ENCODE measurements around the gene RBM38.
"Not testable (repeated sequence)": the region's sequence is repeated elsewhere in the genome, so short reads cannot be mapped to it uniquely, and the experiment has no call there.

The RBM38 gene

DNA sequence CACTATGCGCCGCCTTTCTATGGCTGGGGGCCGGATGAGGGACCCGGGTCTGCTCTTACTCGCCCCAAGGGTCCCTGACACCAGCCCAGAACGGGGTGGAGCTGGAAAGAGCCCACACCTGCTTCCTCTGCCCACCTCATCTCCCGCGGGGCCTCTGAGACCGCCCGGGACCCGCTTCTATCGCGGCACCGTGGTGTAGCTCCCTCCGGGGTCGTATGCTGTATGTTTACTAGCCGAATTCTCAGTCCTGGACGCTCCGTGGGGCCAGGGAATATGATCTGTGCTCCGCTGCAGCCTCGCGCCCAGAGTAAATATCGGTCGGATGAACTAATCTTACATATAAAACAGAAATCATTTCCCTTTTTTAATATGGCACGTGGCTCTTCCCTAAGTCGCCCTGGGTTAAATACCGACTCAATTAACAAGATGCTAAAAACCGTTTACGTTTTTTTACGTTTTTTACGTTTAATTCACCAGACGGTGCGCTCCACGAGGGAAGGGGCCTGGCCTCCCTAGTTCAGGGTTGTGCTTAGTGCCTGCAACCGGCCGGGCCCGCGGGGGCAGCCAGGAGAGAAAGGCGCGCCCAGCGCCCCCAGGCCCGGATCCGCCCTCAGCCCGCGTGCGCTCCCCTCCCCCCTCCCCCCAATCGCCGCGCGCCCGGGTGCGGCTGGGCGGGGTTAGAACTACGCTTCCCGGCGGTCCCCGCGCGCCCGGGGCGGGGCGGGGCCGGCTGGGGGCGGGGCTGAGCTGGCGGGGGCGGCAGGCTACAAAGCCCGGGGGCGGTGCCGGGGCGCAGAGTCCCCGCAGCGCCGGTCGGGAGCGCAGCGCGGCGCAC lies at the start of gene RBM38:
Gene RBM38 (plus strand): TSS at position 793 of the 835 bp plus-strand sequence. CDS start 186 bp downstream, outside the sequence.
- DNase-seq = peak; percentile 95

DNA sequence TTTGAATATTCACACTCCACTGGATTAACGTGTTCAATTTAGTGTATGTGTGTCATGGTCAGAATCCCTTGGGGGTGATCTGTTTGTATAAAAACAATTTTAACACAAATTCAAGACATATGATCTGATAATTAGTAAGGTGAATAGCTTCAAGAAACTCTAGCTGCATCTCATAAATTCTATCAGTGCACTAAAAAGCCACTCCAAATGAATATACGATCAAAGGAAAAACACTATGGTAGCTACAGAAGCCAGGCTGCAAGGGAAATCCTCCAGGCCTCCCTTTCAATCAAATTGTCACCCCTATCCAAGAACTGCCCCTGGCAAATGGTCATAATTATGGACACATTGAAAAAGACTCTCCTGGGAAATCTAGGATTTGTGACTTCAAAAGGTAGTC lies 49.5 kb upstream of the RBM38 start:
- no peak for DNase-seq

DNA sequence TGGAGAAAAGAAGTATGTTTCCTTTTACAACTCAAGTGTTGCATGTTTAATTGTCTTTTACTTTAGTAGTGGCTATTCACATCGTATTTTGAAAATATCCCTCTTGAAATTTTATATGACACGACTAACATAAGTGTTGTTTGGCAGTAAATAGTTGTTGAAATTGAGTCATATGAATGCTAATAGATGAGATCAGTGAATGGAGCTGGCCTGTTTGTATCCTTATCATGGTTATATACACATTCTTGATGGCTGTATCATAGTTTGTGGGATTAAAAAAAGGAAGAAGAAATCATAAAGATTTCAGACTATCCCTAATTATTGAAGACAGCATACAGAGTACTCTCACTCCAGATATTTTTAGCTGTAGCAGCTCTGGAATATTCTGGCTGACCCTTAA lies 48.4 kb upstream of the RBM38 start:
- DNase-seq = no peak

DNA sequence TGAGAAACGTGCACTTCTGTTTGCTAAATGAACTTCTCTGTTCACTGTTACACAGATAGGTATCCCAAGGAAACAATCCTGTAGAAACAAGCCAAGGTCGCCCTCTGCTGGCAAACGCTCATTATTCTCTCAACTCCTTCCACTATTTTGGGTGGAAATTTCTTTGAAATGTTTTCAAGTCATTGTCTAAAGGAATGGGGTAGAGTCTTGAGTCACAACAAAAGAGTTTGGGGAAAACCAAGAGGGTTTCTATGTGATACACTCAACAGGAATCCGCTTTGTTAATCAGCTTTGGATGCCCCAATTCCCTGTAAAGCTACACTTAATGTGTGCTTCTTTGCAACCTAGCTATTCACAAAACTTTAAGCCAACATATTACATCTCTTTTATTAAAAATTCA lies 44.7 kb upstream of the RBM38 start:
- DNase-seq = no peak

DNA sequence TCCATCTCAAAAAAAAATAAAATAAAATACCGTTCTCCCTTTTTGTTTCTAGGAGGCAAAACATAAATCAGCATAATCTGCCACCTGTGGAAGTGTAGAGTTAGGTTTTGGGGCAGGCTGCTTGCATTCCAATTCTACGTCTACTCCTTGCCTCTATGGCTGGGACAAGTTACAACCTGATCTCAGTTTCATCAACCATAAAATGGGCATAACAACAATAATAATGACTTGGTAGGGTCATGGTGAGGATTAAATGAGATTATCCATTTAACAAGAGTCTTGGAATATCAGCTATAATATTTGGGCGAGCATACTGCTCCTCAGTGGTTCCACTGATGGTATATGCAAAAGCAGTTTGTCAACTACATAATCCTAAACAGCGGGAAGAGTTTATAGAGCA lies 43.8 kb upstream of the RBM38 start:
- DNase-seq = no peak

DNA sequence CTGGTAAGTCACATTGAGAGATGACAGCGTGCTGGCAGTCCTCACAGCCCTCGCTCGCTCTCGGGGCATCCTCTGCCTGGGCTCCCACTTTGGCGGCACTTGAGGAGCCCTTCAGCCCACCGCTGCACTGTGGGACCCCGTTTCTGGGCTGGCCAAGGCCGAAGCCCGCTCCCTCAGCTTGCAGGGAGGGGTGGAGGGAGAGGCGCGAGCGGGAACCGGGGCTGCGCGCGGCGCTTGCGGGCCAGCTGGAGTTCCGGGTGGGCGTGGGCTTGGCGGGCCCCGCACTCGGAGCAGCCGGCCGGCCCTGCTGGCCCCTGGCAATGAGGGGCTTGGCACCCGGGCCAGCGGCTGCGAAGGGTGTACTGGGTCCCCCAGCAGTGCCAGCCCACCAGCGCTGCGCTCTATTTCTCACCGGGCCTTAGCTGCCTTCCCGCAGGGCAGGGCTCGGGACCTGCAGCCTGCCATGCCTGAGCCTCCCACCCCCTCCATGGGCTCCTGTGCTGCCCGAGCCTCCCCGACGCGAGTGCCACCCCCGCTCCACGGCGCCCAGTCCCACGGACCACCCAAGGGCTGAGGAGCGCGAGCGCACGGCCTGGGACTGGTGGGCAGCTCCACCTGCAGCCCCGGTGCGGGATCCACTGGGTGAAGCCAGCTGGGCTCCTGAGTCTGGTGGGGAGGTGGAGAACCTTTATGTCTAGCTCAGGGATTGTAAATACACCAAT lies 42.8 kb upstream of the RBM38 start:
- DNase-seq = not testable (repeated sequence)

DNA sequence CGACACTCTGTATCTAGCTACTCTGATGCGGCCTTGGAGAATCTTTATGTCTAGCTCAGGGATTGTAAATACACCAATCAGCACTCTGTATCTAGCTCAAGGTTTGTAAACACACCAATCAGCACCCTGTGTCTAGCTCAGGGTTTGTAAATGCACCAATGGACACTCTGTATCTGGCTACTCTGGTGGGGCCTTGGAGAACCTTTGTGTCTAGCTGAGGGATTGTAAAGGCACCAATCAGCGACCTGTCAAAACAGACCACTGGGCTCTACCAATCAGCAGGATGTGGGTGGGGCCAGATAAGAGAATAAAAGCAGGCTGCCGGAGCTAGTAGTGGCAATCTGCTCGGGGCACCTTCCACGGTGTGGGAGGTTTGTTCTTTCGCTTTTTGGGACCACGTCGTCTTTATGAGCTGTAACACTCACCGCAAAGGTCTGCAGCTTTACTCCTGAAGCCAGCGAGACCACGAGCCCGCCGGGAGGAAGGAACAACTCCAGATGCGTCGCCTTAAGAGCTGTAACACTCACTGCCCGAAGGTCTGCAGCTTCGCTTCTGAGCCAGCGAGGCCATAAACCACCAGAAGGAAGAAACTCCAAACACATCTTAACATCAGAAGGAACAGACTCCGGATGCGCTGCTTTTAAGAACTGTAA lies 42.1 kb upstream of the RBM38 start:
- DNase-seq = not testable (repeated sequence)

DNA sequence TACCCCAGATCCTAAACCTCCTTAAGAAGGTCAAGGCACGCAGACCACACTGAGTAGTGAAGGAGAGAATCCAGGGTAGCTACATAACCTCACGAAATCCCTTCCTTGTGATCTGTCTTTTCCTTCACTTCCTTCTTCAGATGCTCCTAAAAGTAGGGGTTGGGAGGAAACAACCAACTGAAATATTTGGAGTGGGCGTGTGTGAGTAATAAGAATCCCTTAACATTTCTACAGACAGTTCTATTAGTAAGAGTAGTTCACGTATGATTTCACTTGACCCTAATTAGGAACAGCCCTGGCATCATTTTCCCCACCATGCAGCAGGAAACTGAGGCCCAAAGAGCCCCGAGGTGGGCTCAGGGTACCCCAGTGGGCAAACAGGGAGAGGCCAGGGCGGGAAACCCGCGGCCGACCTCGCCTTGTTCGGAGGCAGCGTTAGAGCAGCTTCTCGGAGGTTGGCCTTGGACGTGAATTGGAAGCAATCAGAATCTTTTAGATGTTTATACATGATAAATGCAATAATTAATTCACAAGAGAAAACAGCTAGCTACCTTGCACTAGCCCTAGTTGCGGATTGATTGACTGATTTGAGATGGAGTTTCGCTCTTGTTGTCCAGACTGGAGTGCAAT lies 41.0 kb upstream of the RBM38 start:
- no peak for DNase-seq

DNA sequence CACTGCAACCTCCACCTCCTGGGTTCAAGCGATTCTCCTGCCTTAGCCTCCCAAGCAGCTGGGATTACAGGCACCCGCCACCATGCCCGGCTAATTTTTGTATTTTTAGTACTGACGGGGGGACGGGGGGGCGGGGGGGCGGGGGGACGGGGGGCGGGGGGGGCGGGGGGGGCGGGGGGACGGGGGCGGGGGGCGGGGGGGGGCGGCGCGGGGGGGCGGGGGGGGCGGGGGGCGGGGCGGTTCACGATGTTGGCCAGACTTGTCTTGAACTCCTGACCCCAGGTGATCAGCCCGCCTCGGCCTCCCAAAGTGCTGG lies 40.5 kb upstream of the RBM38 start:
- DNase-seq = not testable (repeated sequence)

DNA sequence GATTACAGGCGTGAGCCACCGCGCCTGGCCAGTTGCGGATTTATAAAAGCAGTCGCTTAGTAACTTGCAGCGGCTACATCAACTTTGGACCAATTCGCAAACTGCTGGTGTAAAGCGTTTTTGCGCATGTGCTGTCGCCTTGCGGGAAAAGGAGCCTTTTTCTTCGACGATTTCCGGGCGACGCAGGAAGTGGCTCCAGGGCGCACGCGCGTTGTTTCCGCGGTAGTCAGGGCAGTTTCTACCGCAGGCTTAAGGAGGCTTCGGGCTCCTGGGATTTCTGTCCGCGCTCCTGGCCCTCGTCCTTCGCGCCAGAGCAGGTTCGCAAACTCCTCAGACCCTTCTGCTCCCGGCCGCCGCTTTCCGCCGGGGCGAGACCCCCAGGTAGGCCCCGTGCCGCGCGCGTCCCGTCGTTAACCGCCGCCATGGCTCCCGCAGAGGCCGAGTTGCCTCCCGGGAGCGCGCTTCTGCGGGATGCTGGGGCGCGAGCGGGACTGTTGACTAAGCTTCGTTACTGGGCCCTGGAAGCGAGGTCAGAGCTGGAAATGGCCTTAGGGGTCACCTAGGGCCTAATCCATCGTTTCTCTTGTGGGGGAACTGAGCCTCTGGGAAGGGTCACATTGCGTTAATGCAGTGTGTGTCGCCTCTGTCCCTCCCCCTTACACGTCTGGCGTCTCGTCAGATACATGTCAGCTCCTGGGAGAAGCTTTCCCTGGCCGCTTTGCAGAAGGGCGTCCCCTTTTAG lies 40.0 kb upstream of the RBM38 start, which contains the start of gene RAE1:
Gene RAE1 (plus strand): TSS at position 214 of the 742 bp plus-strand sequence. CDS start 2,784 bp downstream, outside the sequence.
- peak; percentile 81 for DNase-seq

DNA sequence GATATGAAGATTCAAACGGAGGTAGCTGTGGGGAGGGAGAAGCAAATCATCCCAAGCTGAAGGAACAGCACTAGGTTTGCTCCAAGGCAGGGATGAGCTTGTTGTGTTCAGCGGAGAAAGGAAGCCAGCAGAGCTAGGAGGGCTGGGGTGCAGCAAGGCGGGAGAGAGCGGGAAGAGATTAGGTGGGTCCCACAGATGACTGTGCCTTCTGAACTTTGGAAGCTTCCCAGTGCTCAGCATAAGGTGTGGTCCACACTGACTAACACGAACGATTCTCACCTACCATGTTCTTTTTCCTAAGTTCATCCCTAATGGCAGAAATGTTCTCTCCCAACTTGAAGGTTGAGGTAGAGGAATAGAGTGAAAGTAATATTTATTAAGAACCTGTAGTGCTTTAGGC lies 38.9 kb upstream of the RBM38 start:
- no peak for DNase-seq

DNA sequence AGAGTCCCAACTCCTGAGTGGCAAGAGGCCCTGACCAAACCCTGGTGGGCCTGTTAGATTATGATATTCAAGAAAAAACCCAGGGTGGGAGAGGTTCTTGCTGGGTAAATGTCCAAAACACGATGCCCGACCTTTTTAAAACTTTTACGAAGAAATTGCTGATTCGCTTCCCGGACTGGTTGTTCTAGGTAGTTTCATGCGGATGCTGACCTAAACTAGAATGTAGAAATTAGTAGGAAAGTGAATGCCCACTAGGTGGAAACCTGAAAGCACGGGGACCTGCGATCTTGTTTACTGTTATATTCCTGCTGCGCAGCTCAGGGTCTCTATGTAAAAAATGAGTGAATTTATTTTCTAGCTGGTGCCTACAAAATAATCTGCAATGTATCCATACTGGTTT lies 37.8 kb upstream of the RBM38 start:
- DNase-seq = no peak

DNA sequence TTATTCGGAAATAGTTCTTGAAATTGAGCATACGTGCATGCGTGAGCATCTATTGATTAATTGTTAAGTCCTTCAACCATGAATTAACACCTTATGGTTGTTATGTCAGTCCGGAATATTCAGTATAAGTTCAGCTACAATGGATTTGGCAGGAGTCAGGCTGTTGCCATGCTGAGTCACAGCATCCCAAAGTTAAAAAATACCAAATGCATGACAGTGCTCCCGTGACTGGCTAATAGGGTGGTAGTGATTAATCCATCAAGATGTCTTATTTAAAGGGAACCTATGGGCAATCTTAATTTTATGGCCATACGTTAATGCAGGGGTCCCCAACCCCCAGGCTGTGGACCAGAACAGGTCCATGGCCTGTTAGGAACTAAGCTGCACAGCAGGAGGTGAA lies 29.7 kb upstream of the RBM38 start:
- no peak for DNase-seq

DNA sequence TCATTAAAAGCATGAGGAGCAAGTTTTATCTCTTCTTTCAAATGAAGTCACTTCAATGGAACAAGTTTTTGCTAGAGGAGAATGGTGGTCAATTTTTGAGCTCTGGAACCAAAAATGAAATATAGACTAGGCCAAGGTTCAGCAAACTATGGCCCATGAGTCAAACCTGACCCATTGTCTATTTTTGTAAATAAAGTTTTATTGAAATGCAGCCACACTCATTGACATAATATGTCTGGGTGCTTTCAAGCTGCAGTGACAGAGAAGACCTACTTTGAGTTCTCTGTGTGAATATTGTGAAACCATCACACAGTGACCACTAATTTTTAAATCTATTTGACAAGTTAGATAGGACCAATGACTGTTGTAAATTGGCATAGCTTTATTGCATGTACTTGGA lies 26.7 kb upstream of the RBM38 start:
- DNase-seq = no peak

DNA sequence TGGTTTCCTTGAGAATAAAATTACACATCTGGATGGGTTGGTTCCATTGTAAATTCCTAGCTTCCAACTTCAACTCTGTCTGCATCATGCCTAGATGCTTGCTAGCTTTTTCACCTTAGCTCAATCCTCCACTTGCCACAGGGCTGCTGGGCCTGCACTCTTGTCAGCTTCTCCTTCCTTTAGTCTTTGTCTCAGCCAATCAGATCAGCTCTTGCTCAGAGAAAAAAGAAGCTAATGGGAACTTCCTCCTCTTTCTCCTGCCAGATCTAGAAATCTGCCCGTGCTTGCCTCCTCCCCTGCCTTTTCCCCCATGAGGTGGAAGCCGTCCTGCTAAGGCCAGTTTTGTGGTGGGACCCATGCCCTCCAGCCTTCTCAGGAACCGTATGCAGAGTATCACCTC lies 21.6 kb upstream of the RBM38 start:
- DNase-seq = no peak

DNA sequence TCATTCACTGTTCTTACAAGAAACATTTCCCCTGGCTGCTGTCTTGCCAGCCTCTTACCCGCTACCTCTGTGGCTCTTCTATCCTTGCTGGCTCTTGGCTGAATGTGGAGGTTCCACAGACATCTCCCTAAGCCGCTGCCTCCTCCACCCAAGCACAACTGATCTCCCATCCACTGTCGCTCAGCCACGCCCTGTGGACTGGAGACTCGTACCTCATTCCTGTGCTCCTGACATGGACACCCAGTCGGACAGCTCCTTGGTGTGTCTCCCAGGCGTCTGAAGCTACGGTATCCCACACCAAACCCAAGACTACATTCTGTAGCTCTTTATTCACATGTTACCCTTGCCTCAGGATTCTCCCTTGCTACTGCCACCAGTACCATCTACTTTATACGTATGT lies 20.9 kb upstream of the RBM38 start:
- DNase-seq = no peak

DNA sequence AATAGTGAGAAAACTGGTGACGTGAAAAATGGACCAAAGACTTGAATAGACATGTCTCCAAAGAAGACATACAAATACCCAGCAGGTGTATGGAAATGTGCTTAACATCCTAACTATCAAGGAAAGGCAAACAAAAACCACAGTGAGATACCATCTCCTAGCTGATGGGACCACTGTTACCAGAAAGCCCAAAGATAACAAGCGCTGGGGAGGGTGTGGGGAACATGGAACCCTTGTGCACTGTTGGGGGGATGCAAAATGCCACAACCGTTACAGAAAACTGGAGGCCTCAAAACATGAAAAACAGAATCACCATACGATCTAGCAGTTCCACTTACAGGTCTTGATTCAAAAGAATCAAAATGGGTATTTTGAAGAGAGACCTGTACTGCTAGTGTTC lies 19.8 kb upstream of the RBM38 start:
- no peak for DNase-seq

DNA sequence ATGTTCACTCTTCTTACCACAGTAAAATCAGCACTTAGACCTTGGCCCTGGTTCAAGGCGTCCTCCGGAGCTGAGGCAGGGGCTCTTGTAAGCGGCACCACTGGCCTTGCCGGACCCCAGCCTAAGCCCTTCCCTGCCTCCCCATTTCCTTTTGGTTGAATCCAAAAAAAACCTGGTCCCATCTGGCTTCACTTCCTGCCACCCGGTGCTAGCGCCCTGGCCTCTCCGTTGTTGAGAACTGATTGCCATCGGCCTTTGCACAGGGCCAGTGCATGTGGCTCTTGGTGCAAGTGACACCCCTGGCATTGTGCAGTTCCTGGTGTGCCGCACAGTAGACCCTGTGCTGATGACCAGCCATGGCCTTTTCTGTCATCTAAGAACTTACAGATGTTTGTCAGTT lies 19.0 kb upstream of the RBM38 start:
- no peak for DNase-seq

DNA sequence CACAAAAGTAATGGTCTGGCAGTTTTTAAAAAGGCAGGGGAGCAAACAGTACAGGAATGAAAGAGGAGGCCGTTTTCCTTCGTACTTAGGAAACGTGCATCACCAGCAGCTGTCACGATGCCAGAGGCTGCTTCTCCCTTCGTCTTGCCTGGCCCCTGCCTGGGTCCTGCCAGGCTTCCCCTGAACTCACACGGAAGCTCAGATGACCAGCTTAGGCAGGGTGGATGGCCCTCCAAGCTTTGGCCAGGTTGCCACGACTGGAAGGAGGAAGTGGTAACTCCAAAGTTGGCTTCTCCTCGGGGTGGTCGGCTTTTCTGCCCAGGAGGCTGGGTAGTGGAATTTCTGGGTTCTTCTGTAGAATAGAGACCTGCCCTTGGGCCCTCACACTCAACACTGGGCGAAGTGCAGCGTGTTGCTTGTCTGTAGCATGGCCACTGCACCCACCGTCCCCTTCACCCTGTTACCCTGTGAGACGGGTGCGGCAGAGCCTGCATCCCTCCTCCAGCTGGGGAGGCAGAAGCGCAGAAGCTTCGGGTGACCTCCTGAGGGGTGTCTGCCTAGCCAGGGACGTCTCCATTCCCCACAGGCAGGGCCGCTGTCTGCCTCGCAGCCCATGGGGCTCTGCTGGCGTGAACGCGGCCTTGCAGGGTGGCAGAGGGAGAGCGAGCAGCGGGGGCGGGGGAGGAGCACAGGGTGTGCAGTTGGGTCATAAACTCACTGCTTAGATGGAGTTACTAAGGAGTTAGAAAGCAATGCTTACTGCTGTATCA lies 18.4 kb upstream of the RBM38 start:
- DNase-seq = no peak

DNA sequence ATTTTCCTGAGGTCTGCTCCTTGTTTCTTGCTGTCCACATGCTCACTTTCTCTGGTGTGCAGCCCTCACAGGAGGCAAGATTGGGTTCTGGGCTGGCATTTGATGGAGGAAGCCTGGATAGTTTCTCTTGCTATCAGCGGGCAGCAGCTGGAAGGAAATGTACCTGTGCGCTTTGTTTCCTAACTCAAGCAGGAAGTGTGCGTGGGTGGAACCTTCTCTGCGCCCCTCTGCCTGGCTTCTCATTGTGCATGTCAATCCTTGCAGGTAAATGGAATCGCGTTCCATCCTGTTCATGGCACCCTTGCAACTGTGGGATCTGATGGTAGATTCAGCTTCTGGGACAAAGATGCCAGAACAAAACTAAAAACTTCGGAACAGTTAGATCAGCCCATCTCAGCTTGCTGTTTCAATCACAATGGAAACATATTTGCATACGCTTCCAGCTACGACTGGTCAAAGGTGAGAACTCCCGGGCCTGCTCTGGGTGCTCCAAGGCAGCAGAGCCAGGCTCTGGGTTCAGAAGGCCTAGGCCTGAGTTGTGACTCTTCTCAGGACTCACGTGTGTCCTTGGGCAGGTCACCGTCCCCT lies 16.8 kb upstream of the RBM38 start:
- DNase-seq = no peak

DNA sequence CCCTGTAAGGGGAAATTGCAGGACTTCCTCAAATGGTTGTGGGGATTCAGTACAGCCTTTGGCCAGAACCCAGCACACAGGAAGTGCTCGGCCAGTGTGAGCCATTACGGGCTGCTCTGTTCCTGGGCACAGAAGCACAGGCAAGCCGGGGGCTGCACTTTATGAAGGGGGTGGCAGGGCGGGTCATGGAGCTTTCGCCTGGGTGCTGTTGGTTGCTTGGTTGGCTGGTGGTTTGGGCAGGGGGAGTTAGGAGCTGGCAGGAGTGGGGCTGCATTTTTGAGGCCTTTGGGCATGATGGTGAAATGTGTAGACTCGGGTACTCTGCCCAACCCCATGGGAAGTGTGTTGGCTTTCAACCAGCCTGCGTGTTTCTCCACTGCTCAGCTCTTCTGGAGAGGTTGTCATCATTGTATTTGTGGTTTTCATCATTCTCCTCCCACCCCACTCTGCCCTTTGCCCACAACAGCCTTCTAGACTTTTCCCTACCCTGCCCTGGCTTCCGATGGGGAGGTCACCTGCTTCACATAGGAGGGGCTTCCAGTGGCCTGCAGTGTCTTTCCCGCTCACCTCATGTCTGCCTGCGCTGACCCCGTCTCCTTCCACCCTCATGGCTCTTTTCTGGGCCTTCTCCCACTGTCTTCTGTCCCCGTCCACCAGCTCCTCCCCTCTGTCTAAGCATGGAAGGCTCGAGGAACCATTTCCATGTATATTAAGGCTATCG lies 16.1 kb upstream of the RBM38 start:
- DNase-seq = no peak
